ENCODE data around the gene RNF13.

RNF13 gene

GRCh38 chr3:149783576-149783975 lies 29.4 kb upstream of the RNF13 start:
- DNase-seq (ENCODE audit: low read depth) = peak; percentile 80
- no peak overlapping the region for H3K4me3 ChIP-seq (ENCODE audit: low read length)
- TF ChIP-seq CTCF (conservative IDR thresholded peaks at IDR 0.05; ENCODE audit: low read depth, low read length) = no peak

GRCh38 chr3:149784064-149784704 lies 28.8 kb upstream of the RNF13 start:
- TF ChIP-seq CTCF (conservative IDR thresholded peaks at IDR 0.05; ENCODE audit: low read depth, low read length) = no peak

GRCh38 chr3:149790268-149790667 lies 22.7 kb upstream of the RNF13 start:
- H3K4me3 ChIP-seq (ENCODE audit: low read length) = no peak overlapping the region
- DNase-seq (ENCODE audit: low read depth) = no peak

More at GRCh38 chr3:149784064-149784704, 28.8 kb upstream of the RNF13 start:
- DNase-seq (ENCODE audit: low read depth) = peak; percentile 97
- H3K4me3 ChIP-seq (ENCODE audit: low read length) = no peak overlapping the region

GRCh38 chr3:149790698-149791097 lies 22.3 kb upstream of the RNF13 start:
- DNase-seq (ENCODE audit: low read depth) = no peak
- no peak overlapping the region for H3K4me3 ChIP-seq (ENCODE audit: low read length)
- no peak for TF ChIP-seq CTCF (conservative IDR thresholded peaks at IDR 0.05; ENCODE audit: low read depth, low read length)

More at GRCh38 chr3:149790268-149790667, 22.7 kb upstream of the RNF13 start:
- no peak for TF ChIP-seq CTCF (conservative IDR thresholded peaks at IDR 0.05; ENCODE audit: low read depth, low read length)

GRCh38 chr3:149792452-149793270 lies 20.4 kb upstream of the RNF13 start, which contains the start of gene ANKUB1:
ANKUB1 (minus strand) TSS chr3:149792554; CDS start chr3:149792366, 188 bp downstream.
- DNase-seq (ENCODE audit: low read depth) = peak; percentile 85
- no peak for TF ChIP-seq CTCF (conservative IDR thresholded peaks at IDR 0.05; ENCODE audit: low read depth, low read length)
- H3K4me3 ChIP-seq (ENCODE audit: low read length) = no peak within 1 kb of the TSS

- no peak overlapping the region for H3K4me3 ChIP-seq (ENCODE audit: low read length)
- no peak for DNase-seq (ENCODE audit: low read depth)
- no peak for TF ChIP-seq CTCF (conservative IDR thresholded peaks at IDR 0.05; ENCODE audit: low read depth, low read length)
Observed at GRCh38 chr3:149796026-149796425, 17.0 kb upstream of the RNF13 start.
